Astrocyte of the cerebellum (primary cell): ENCODE data around the gene VARS1.
"Not testable (repeated sequence)": the region's sequence is repeated elsewhere in the genome, so short reads cannot be mapped to it uniquely, and the experiment has no call there.

Source experiments
- DNase-seq: peaks from one replicate; pipeline ENCODE4 v3.0.0-alpha.2; 2011; ENCODE audit warnings: low read depth
- H3K4me3 ChIP-seq: 2 replicates; pipeline ENCODE4 v1.5.1; 2011; ENCODE audit warnings: mild to moderate bottlenecking, low read depth, low read length, moderate library complexity
- in situ Hi-C: cut with HindIII; loops from 2 replicates; pipeline ENCODE4 v1.10.0; 2017; ENCODE audit warnings: low sequenced_read_pairs
- TF ChIP-seq, protein P1 (sequence below): IDR thresholded peaks from 2 replicates; pipeline ENCODE4 v1.5.1; 2012; ENCODE audit warnings: low read length, low read depth, moderate library complexity, mild to moderate bottlenecking; ENCODE audit errors: missing control alignments

VARS1 gene

DNA sequence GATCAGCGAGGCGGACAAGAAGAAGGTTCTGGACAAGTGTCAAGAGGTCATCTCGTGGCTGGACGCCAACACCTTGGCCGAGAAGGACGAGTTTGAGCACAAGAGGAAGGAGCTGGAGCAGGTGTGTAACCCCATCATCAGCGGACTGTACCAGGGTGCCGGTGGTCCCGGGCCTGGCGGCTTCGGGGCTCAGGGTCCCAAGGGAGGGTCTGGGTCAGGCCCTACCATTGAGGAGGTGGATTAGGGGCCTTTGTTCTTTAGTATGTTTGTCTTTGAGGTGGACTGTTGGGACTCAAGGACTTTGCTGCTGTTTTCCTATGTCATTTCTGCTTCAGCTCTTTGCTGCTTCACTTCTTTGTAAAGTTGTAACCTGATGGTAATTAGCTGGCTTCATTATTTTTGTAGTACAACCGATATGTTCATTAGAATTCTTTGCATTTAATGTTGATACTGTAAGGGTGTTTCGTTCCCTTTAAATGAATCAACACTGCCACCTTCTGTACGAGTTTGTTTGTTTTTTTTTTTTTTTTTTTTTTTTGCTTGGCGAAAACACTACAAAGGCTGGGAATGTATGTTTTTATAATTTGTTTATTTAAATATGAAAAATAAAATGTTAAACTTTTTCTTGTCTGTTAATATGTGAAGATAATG, 34.2 kb upstream of the VARS1 start:
- no peak for DNase-seq
- TF ChIP-seq, protein P1, sequence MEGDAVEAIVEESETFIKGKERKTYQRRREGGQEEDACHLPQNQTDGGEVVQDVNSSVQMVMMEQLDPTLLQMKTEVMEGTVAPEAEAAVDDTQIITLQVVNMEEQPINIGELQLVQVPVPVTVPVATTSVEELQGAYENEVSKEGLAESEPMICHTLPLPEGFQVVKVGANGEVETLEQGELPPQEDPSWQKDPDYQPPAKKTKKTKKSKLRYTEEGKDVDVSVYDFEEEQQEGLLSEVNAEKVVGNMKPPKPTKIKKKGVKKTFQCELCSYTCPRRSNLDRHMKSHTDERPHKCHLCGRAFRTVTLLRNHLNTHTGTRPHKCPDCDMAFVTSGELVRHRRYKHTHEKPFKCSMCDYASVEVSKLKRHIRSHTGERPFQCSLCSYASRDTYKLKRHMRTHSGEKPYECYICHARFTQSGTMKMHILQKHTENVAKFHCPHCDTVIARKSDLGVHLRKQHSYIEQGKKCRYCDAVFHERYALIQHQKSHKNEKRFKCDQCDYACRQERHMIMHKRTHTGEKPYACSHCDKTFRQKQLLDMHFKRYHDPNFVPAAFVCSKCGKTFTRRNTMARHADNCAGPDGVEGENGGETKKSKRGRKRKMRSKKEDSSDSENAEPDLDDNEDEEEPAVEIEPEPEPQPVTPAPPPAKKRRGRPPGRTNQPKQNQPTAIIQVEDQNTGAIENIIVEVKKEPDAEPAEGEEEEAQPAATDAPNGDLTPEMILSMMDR = no peak
- H3K4me3 ChIP-seq = peak overlapping the region; percentile 56
- in situ Hi-C loops = no loop called here

DNA sequence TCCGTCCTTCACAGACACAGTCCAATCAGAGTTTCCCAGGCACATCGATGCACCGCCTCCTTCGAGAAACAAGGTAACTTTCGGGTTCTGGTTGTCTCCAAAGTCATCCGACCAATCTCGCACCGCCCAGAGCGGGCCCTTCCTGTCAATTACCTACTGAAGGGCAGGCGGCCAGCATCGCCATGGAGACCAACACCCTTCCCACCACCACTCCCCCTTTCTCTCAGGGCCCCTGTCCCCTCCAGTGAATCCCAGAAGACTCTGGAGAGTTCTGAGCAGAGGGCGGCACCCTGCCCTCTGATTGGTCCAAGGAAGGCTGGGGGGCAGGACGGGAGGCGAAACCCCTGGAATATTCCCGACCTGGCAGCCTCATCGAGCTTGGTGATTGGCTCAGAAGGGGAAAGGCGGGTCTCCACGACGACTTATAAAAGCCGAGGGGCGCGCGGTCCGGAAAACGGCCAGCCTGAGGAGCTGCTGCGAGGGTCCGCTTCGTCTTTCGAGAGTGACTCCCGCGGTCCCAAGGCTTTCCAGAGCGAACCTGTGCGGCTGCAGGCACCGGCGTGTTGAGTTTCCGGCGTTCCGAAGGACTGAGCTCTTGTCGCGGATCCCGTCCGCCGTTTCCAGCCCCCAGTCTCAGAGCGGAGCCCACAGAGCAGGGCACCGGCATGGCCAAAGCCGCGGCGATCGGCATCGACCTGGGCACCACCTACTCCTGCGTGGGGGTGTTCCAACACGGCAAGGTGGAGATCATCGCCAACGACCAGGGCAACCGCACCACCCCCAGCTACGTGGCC, 31.9 kb upstream of the VARS1 start, which contains the start of gene HSPA1B:
HSPA1B (plus strand) TSS at position 453 of the 794 bp plus-strand sequence; CDS start at position 666, 213 bp downstream.
- TF ChIP-seq, protein P1 = no peak
- in situ Hi-C loops = no loop called here

DNA sequence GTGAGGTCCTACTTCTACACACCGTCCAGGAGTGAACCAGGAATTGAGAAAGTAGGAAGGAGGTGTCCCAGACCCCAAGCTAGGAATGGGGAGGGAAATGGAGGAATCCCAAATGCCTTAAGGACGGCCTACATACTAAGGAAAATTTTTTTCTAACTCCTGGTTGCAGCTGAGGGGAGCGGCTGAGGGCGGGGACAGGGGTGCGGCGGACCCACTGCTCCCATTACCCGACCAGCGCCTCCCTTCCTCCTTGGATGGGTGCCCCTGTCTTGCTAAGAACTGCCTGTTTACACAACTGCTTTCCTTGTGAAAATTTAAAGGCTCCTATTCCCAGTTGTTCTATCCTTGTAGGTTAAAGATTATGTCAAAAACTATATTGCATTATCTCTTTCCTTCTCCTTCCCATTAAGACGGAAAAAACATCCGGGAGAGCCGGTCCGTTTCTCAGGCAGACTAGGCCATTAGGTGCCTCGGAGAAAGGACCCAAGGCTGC, 31.3 kb upstream of the VARS1 start:
- in situ Hi-C loops = no loop called here
- H3K4me3 ChIP-seq = peak overlapping the region; percentile 40
- DNase-seq = peak; percentile 80
- TF ChIP-seq, protein P1 = no peak

More for the DNA sequence above, 31.9 kb upstream of the VARS1 start, which contains the start of gene HSPA1B:
- peak; percentile 100 for DNase-seq
- peak within 1 kb of the TSS; percentile 65 for H3K4me3 ChIP-seq

DNA sequence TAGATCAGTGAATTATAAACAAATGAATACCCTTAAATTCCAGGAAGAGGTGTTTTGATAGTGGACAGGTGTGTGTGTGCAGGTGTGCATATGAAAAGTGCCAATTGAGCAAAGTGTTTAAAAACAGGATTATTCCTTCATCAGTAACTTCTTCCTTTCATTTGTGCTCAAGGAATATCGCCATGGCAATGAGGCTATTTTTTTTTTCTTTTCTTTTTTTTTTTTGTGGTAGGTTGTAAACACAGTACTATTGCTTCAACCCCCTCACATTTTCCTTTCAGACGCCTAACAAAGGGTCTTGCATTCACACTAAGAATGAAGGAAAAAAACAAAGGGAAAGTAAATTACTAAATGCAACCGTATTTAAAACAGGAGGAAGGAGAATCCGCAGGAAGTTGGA, 30.0 kb upstream of the VARS1 start:
- in situ Hi-C loops = no loop called here
- H3K4me3 ChIP-seq = no peak overlapping the region

DNA sequence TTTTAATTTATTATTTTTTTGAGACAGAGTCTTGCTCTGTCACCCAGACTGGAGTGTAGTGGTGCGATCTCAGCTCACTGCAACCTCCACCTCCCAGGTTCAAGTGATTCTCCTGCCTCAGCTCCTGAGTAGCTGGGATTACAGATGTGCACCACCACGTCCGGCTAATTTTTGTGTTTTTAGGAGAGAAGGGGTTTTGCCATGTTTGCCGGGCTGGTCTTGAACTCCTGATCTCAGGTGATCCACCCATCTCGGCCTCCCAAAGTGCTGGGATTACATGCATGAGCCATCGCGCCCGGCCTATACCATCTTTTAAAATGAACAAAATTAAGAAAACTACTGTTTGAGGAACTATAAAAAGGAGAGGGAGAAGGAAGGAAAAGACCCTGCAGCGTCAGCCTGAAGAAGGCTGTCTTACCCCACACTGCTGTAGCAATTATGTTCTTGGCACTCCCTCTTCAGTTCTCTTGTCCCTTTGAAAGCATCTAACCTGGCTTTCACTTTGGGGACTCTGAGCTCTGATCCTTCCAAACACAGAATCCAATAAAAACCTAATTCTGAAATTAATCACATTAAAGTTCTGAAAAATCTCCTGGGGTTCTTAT, 28.1 kb upstream of the VARS1 start:
- not testable (repeated sequence) for H3K4me3 ChIP-seq

More for the DNA sequence above, 30.0 kb upstream of the VARS1 start:
- TF ChIP-seq, protein P1 = no peak
- no peak for DNase-seq

DNA sequence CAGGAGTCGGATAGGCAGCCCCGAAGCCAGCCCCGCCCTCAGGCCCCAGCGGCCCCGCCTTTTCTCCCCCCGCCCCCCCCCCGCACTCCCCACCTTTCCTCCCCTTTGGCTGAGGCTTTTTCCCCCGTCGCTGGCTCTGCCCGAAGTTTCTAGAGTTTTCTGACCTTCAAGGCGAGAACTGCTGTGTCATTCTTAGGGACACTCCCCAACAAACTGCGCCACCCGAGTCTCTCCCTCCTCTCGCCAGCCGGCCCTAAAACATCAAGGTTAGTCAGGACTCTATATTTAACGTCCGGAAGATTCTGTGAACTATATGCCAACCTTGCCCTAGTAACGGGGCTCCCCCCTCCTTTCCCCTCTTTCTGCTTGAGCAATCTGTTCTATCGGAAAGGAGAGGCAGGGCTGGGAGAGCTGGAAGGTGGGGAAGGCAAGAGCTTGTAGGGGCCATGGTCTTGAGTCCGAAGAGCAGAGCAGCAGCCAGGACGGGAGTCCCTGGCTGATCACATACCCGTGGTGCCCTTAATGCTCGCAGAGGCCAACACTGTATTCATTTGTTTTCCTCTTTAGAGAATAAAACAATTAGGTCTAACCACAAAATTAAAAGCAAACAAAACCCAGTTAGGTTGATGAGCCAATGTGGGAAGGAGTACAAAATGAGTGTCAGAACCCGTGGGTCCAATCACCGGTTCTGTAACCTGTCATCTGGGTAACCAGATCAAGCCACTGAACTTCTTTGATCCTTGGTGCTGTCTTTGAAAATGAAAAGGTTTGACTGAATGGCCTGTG, 26.7 kb upstream of the VARS1 start:
- TF ChIP-seq, protein P1 = no peak
- H3K4me3 ChIP-seq = peak overlapping the region; percentile 58
- DNase-seq = no peak
- in situ Hi-C loops = no loop called here

More for the DNA sequence above, 28.1 kb upstream of the VARS1 start:
- DNase-seq, in situ Hi-C loops: not testable (repeated sequence)
